Measurements from ENCODE around the gene HIF1A. TPM values are rescaled to one million over a fixed set of nuclear protein-coding genes. Genes with fewer than 3 reads are reported as not detected.
A peak's percentile ranks its signal among the peaks of the same experiment; 100 is the strongest.

The HIF1A gene
- total RNA-seq, 1 donor from 2014 or later = 338 TPM

- H3K4me3 ChIP-seq (ENCODE audit: low read depth, low read length) = no peak overlapping the region
- DNase-seq (ENCODE audit: low read depth) = no peak
- TF ChIP-seq CTCF (conservative IDR thresholded peaks at IDR 0.05; ENCODE audit: low read depth, low read length) = no peak
Observed at GRCh38 chr14:61690039-61690438, 5.3 kb upstream of the HIF1A start.

- no peak for TF ChIP-seq CTCF (conservative IDR thresholded peaks at IDR 0.05; ENCODE audit: low read depth, low read length)
- no peak overlapping the region for H3K4me3 ChIP-seq (ENCODE audit: low read depth, low read length)
- DNase-seq (ENCODE audit: low read depth) = no peak
Observed at GRCh38 chr14:61690982-61691381, 4.3 kb upstream of the HIF1A start.

GRCh38 chr14:61691495-61691894 is 3.8 kb upstream of the HIF1A start:
- no peak overlapping the region for H3K4me3 ChIP-seq (ENCODE audit: low read depth, low read length)
- DNase-seq (ENCODE audit: low read depth) = no peak
- no peak for TF ChIP-seq CTCF (conservative IDR thresholded peaks at IDR 0.05; ENCODE audit: low read depth, low read length)

GRCh38 chr14:61694039-61694438 is 1.3 kb upstream of the HIF1A start:
- H3K4me3 ChIP-seq (ENCODE audit: low read depth, low read length) = peak overlapping the region; percentile 55
- DNase-seq (ENCODE audit: low read depth) = no peak
- TF ChIP-seq CTCF (conservative IDR thresholded peaks at IDR 0.05; ENCODE audit: low read depth, low read length) = no peak

GRCh38 chr14:61695695-61696527 is 598 bp downstream of the HIF1A start:
- DNase-seq (ENCODE audit: low read depth) = no peak
- H3K4me3 ChIP-seq (ENCODE audit: low read depth, low read length) = peak overlapping the region; percentile 90
- TF ChIP-seq CTCF (conservative IDR thresholded peaks at IDR 0.05; ENCODE audit: low read depth, low read length) = no peak

GRCh38 chr14:61696753-61697318 is 1.5 kb downstream of the HIF1A start:
- H3K4me3 ChIP-seq (ENCODE audit: low read depth, low read length) = peak overlapping the region; percentile 90
- no peak for TF ChIP-seq CTCF (conservative IDR thresholded peaks at IDR 0.05; ENCODE audit: low read depth, low read length)
- no peak for DNase-seq (ENCODE audit: low read depth)

Data from epithelial cell of proximal tubule (primary cell).